OCI-LY7 (cell line): Measurements from ENCODE around the gene ETV5. TPM values are rescaled to one million over a fixed set of nuclear protein-coding genes. Genes with fewer than 3 reads are reported as not detected.

Experiments used
- BruUV-seq: library from RNA; stranded (reverse); fragments of 400-500 nt; replicated peaks from 2 replicates; lab custom pipeline; 2021; lab: Mats Ljungman, UMichigan
- CTCF ChIA-PET: fragments of 300-600 bp; sonication (Branson Sonifier 250); formaldehyde crosslinking; loops from one replicate; lab custom pipeline; 2022; ENCODE audit warnings: antibody characterized with exemption; ENCODE audit not compliant: unreplicated experiment; lab: Charles Lee
- POLR2A ChIA-PET: fragments of 300-600 bp; sonication (Branson Sonifier 250); formaldehyde crosslinking; loops from one replicate; lab custom pipeline; 2022; ENCODE audit warnings: antibody characterized with exemption; lab: Charles Lee
- DNase-seq: peaks from one replicate; pipeline ENCODE4 v3.0.0-alpha.2; 2015; ENCODE audit warnings: low spot score
- H2AFZ ChIP-seq: fragments of 200-600 bp; sonication (generic), shearing (Covaris generic); 2 replicates; pipeline ENCODE4 v1.6.1; 2014; ENCODE audit warnings: mild to moderate bottlenecking, antibody characterized with exemption, low read length, moderate library complexity
- H3K27ac ChIP-seq: fragments of 200-600 bp; sonication (generic); 2 replicates; pipeline ENCODE4 v1.5.1; 2014; ENCODE audit warnings: mixed run types, low read depth, mild to moderate bottlenecking, moderate library complexity, low read length, inconsistent platforms; ENCODE audit not compliant: poor library complexity, severe bottlenecking
- H3K36me3 ChIP-seq: fragments of 200-600 bp; sonication (generic); 2 replicates; pipeline ENCODE4 v1.6.1; 2014; ENCODE audit warnings: mild to moderate bottlenecking, antibody characterized with exemption, low read length, moderate library complexity, mixed read lengths; ENCODE audit not compliant: insufficient read depth
- H3K4me1 ChIP-seq: fragments of 200-600 bp; sonication (generic); 2 replicates; pipeline ENCODE4 v1.5.1; 2014; ENCODE audit warnings: mild to moderate bottlenecking, low read length; ENCODE audit not compliant: insufficient read depth, poor library complexity, severe bottlenecking
- H3K4me2 ChIP-seq: fragments of 200-600 bp; sonication (generic); 2 replicates; pipeline ENCODE4 v1.6.1; 2014; ENCODE audit warnings: mild to moderate bottlenecking, low read length
- H3K4me3 ChIP-seq: fragments of 200-600 bp; sonication (generic); 2 replicates; pipeline ENCODE4 v1.5.1; 2014; ENCODE audit warnings: mild to moderate bottlenecking, low read depth, low read length; ENCODE audit not compliant: poor library complexity, severe bottlenecking
- H3K79me2 ChIP-seq: fragments of 200-600 bp; sonication (generic); 2 replicates; pipeline ENCODE4 v1.6.1; 2016; ENCODE audit warnings: low read depth, mild to moderate bottlenecking, low read length, moderate library complexity, mixed read lengths; ENCODE audit not compliant: insufficient read depth
- H3K9me2 ChIP-seq: fragments of 200-600 bp; sonication (generic); 2 replicates; pipeline ENCODE4 v1.6.1; 2016; ENCODE audit warnings: mild to moderate bottlenecking, low read length, mixed read lengths; ENCODE audit not compliant: insufficient read depth
- H3K9me3 ChIP-seq: fragments of 200-600 bp; sonication (generic); 2 replicates; pipeline ENCODE4 v1.6.1; 2014; ENCODE audit warnings: mild to moderate bottlenecking, mixed run types, low read length, mixed read lengths
- H4K20me1 ChIP-seq: fragments of 200-600 bp; sonication (generic); 2 replicates; pipeline ENCODE4 v1.6.1; 2014; ENCODE audit warnings: mild to moderate bottlenecking, antibody characterized with exemption, low read length, moderate library complexity, mixed read lengths; ENCODE audit not compliant: insufficient read depth
- EZH2phosphoT487 ChIP-seq: fragments of 200-600 bp; sonication (generic); IDR thresholded peaks from 2 replicates; pipeline ENCODE4 v1.6.1; 2018; ENCODE audit warnings: low read depth, borderline replicate concordance, mild to moderate bottlenecking, mixed run types, antibody characterized with exemption, low read length, moderate library complexity, mixed read lengths
- intact Hi-C: fragments of 100-400 bp; cut with micrococcal nuclease; formaldehyde crosslinking; loops from one replicate; pipeline ENCODE4 v1.10.0; 2022; ENCODE audit not compliant: unreplicated experiment
- total RNA-seq, 2 experiments: library from RNA; depleted of rRNA in 1 of 2; stranded (reverse); fragments of >200 nt in 1 of 2; shearing (Covaris generic) in 1 of 2; gene quantifications; 2 replicates each; pipeline ENCODE4 v1.2.3, GENCODE V29; 2014 to 2022
- TF ChIP-seq, protein P1 (sequence below): fragments of 200-600 bp; sonication (generic); conservative IDR thresholded peaks from 2 replicates; pipeline ENCODE4 v1.5.1; 2014; ENCODE audit warnings: mild to moderate bottlenecking, antibody characterized with exemption, low read length, moderate library complexity, mixed read lengths

ETV5 gene
- total RNA-seq, 2 experiments from 2014 or later: 0.85 to 1.1 TPM

DNA sequence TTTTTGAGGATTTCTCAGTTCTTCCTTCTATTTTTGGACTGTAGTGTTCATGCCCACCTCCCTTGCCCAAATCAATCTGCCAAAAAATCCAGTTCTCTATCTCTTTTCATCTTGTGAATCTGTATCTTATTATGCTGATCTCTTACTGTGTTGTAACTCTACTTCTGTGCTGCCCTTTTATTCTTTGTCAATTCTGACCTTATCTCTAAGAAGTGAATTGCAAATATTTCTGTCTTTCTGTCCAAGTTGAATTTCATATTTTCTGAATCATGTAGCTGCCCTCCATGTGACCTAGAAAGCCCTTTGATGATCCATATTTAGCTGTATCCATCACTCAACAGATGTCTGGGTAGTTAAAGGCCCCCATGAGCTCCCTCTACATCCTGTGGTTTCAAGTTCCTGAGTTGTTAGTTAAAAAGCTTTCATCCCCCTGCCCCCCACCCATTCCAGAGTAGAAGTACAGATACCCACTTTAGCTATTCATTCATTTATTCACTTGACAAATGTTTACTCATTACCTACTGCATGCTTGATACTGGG lies 33.6 kb upstream of the ETV5 start:
- TF ChIP-seq, protein P1, sequence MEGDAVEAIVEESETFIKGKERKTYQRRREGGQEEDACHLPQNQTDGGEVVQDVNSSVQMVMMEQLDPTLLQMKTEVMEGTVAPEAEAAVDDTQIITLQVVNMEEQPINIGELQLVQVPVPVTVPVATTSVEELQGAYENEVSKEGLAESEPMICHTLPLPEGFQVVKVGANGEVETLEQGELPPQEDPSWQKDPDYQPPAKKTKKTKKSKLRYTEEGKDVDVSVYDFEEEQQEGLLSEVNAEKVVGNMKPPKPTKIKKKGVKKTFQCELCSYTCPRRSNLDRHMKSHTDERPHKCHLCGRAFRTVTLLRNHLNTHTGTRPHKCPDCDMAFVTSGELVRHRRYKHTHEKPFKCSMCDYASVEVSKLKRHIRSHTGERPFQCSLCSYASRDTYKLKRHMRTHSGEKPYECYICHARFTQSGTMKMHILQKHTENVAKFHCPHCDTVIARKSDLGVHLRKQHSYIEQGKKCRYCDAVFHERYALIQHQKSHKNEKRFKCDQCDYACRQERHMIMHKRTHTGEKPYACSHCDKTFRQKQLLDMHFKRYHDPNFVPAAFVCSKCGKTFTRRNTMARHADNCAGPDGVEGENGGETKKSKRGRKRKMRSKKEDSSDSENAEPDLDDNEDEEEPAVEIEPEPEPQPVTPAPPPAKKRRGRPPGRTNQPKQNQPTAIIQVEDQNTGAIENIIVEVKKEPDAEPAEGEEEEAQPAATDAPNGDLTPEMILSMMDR: no peak
- no peak for TF ChIP-seq EZH2phosphoT487
- Histone ChIP-seq H3K36me3 (no peaks in the 10 kb centered on the region), H4K20me1 (no peaks in the 10 kb centered on the region), H3K4me1 (peaks cover 12% of the 10 kb centered on the region), H3K27ac (no peak overlapping the region), H2AFZ (no peak overlapping the region), H3K79me2 (no peaks in the 10 kb centered on the region), H3K9me3 (no peaks in the 10 kb centered on the region), H3K4me3 (no peak overlapping the region), H3K9me2 (no peaks in the 10 kb centered on the region), H3K4me2 (peak overlapping the region; percentile 23)
- DNase-seq: peak; percentile 25
- CTCF ChIA-PET: interaction anchor here (1.1 kb wide), 1 partner anchor 199 kb away, joined by 3 read pairs; no protein-coding TSS in a partner anchor
- POLR2A ChIA-PET: interaction anchor here (0.7 to 1.8 kb wide), 7 partner anchors 8 to 1287 kb away, joined by 3 to 10 read pairs (median 5); no protein-coding TSS in a partner anchor
- intact Hi-C loops: no loop called here
- BruUV-seq: no TSS peak

DNA sequence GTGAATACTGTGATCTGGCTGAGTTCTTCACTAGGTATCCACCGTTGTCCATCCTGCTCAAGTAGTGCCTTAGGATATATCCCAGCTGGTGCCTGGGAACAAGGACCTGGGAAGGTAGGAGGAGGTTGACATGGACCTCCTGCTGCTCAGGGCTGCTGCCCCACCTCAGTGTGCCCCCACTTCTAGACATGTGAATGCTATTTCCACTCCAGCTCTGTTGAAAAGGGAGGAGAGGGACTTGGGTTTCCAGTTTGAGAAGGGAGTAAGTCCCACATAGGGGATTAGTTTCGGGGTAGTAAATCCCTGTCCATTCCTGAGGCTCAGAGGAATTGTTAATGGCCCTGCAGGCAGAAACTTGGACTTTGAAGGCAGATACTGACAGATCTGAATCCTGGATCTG lies 32.9 kb upstream of the ETV5 start:
- ChIA-PET POLR2A (interaction anchor here (1.0 to 1.8 kb wide), 3 partner anchors 11 to 15 kb away, joined by 5 to 10 read pairs (median 9); no protein-coding TSS in a partner anchor), CTCF (no interaction called here)
- Histone ChIP-seq H3K36me3 (no peaks in the 10 kb centered on the region), H3K4me3 (no peak overlapping the region), H3K4me2 (no peak overlapping the region), H4K20me1 (no peaks in the 10 kb centered on the region), H3K4me1 (peaks cover 12% of the 10 kb centered on the region), H2AFZ (no peak overlapping the region), H3K9me2 (no peaks in the 10 kb centered on the region), H3K79me2 (no peaks in the 10 kb centered on the region), H3K9me3 (no peaks in the 10 kb centered on the region), H3K27ac (no peak overlapping the region)
- no peak for DNase-seq
- TF ChIP-seq, protein P1: no peak
- TF ChIP-seq EZH2phosphoT487: no peak
- BruUV-seq: no TSS peak
- intact Hi-C loops: no loop called here
